MCF 10A (cell line): ENCODE measurements around the gene KAZN. TPM values are rescaled to one million over a fixed set of nuclear protein-coding genes. Genes with fewer than 3 reads are reported as not detected.

Experiments
- BruUV-seq: library from RNA; stranded (reverse); fragments of 400-500 nt; replicated peaks from 2 replicates; lab custom pipeline; 2021; lab: Mats Ljungman, UMichigan
- CTCF ChIA-PET: fragments of 300-600 bp; sonication (Branson Sonifier 250); formaldehyde crosslinking; extraction: SDS; loops from one replicate; lab custom pipeline; 2021; ENCODE audit warnings: antibody characterized with exemption, inconsistent platforms; lab: Yijun Ruan, JAX
- POLR2A ChIA-PET: fragments of 300-600, 350-650 bp; sonication (Branson Sonifier 250); formaldehyde crosslinking; extraction: SDS; loops from one replicate; lab custom pipeline; 2020; ENCODE audit warnings: antibody characterized with exemption, inconsistent platforms; lab: Yijun Ruan, JAX
- DNase-seq: peaks from one replicate; pipeline ENCODE4 v3.0.0-alpha.2; 2018; ENCODE audit not compliant: unreplicated experiment
- H3K27ac Mint-ChIP-seq: one replicate; pipeline ENCODE4 v1.8.0; 2022; ENCODE audit warnings: mild to moderate bottlenecking, low read depth, mixed read lengths; ENCODE audit not compliant: unreplicated experiment
- H3K27me3 Mint-ChIP-seq: one replicate; pipeline ENCODE4 v1.8.0; 2022; ENCODE audit warnings: mixed read lengths; ENCODE audit not compliant: insufficient read depth, unreplicated experiment
- H3K36me3 Mint-ChIP-seq: one replicate; pipeline ENCODE4 v1.8.0; 2022; ENCODE audit warnings: mild to moderate bottlenecking, moderate library complexity, mixed read lengths; ENCODE audit not compliant: insufficient read depth, unreplicated experiment
- H3K4me1 Mint-ChIP-seq: one replicate; pipeline ENCODE4 v1.8.0; 2022; ENCODE audit warnings: mixed read lengths; ENCODE audit not compliant: insufficient read depth, unreplicated experiment
- H3K4me3 Mint-ChIP-seq: one replicate; pipeline ENCODE4 v1.8.0; 2022; ENCODE audit warnings: mild to moderate bottlenecking, moderate library complexity, mixed read lengths; ENCODE audit not compliant: unreplicated experiment
- H3K9me3 Mint-ChIP-seq: one replicate; pipeline ENCODE4 v1.8.0; 2022; ENCODE audit warnings: mixed read lengths; ENCODE audit not compliant: unreplicated experiment
- CTCF ChIP-seq: fragments of 200-600 bp; IDR thresholded peaks from one replicate; pipeline ENCODE4 v1.8.0; 2022; ENCODE audit warnings: antibody characterized with exemption, mild to moderate bottlenecking; ENCODE audit not compliant: unreplicated experiment
- intact Hi-C: fragments of 100-400 bp; cut with micrococcal nuclease; formaldehyde crosslinking; loops from 2 replicates; pipeline ENCODE4 v1.14.1; 2022
- total RNA-seq: library from RNA; stranded (reverse); gene quantifications from 2 replicates; pipeline ENCODE4 v1.2.3, GENCODE V29; 2022

KAZN gene
- total RNA-seq, 1 experiment from 2014 or later, result 3.3 TPM

GRCh38 chr1:15026117-15026489 lies 427.6 kb downstream of the KAZN start:
- H3K4me1 Mint-ChIP-seq, result peaks cover 9% of the 10 kb centered on the region
- H3K9me3 Mint-ChIP-seq, result no peaks in the 10 kb centered on the region
- intact Hi-C loops, result loop anchor here (2.0 to 10.0 kb wide), 4 partner anchors 259 to 1059 kb away; no protein-coding TSS in a partner anchor
- CTCF ChIA-PET, result interaction anchor here (0.6 to 3.1 kb wide), 11 partner anchors 11 to 1060 kb away, joined by 3 to 23 read pairs (median 5); no protein-coding TSS in a partner anchor
- no peaks in the 10 kb centered on the region for H3K27me3 Mint-ChIP-seq
- H3K4me3 Mint-ChIP-seq, result no peak overlapping the region
- H3K36me3 Mint-ChIP-seq, result peaks cover 6% of the 10 kb centered on the region
- POLR2A ChIA-PET, result interaction anchor here (0.7 to 0.9 kb wide), 2 partner anchors 17 to 912 kb away, joined by 3 read pairs; no protein-coding TSS in a partner anchor
- H3K27ac Mint-ChIP-seq, result no peak overlapping the region
- DNase-seq, result no peak
- TF ChIP-seq CTCF, result no peak
- no TSS peak for BruUV-seq

GRCh38 chr1:15027515-15027986 lies 429.1 kb downstream of the KAZN start:
- Mint-ChIP-seq H3K36me3 (no peaks in the 10 kb centered on the region), H3K27me3 (no peaks in the 10 kb centered on the region), H3K4me3 (no peak overlapping the region), H3K9me3 (no peaks in the 10 kb centered on the region), H3K27ac (no peak overlapping the region), H3K4me1 (peaks cover 9% of the 10 kb centered on the region)
- peak; percentile 85 for TF ChIP-seq CTCF
- BruUV-seq, result no TSS peak
- peak; percentile 69 for DNase-seq
- POLR2A ChIA-PET, result no interaction called here
- intact Hi-C loops, result loop anchor here (1.0 to 10.0 kb wide), 6 partner anchors 102 to 1060 kb away; no protein-coding TSS in a partner anchor
- CTCF ChIA-PET, result interaction anchor here (0.5 to 3.1 kb wide), 48 partner anchors 9 to 1062 kb away, joined by 3 to 23 read pairs (median 4); no protein-coding TSS in a partner anchor

GRCh38 chr1:15028102-15028501 lies 429.6 kb downstream of the KAZN start:
- intact Hi-C loops, result loop anchor here (1.0 to 10.0 kb wide), 4 partner anchors 261 to 1061 kb away; no protein-coding TSS in a partner anchor
- ChIA-PET POLR2A (no interaction called here), CTCF (interaction anchor here (0.6 to 3.1 kb wide), 39 partner anchors 9 to 1062 kb away, joined by 3 to 23 read pairs (median 4); no protein-coding TSS in a partner anchor)
- DNase-seq, result no peak
- H3K4me1 Mint-ChIP-seq, result peaks cover 9% of the 10 kb centered on the region
- no peak overlapping the region for H3K27ac Mint-ChIP-seq
- no peaks in the 10 kb centered on the region for H3K27me3 Mint-ChIP-seq
- H3K4me3 Mint-ChIP-seq, result no peak overlapping the region
- no peaks in the 10 kb centered on the region for H3K9me3 Mint-ChIP-seq
- no peaks in the 10 kb centered on the region for H3K36me3 Mint-ChIP-seq
- no TSS peak for BruUV-seq
- TF ChIP-seq CTCF, result no peak

- Mint-ChIP-seq H3K4me3 (no peak overlapping the region), H3K27ac (no peak overlapping the region), H3K4me1 (peaks cover 9% of the 10 kb centered on the region), H3K9me3 (no peaks in the 10 kb centered on the region), H3K36me3 (no peaks in the 10 kb centered on the region), H3K27me3 (no peaks in the 10 kb centered on the region)
- TF ChIP-seq CTCF, result no peak
- POLR2A ChIA-PET, result no interaction called here
- CTCF ChIA-PET, result interaction anchor here (0.6 to 3.1 kb wide), 20 partner anchors 8 to 1063 kb away, joined by 3 to 23 read pairs (median 4); no protein-coding TSS in a partner anchor
- intact Hi-C loops, result loop anchor here (1.0 to 10.0 kb wide), 4 partner anchors 261 to 1061 kb away; no protein-coding TSS in a partner anchor
- BruUV-seq, result no TSS peak
- no peak for DNase-seq
These were observed 430.1 kb downstream of the KAZN start for GRCh38 chr1:15028616-15029015.
